DMS53 (cell line): ENCODE results near the gene CRAMP1.
"Not testable (repeated sequence)": the region's sequence is repeated elsewhere in the genome, so short reads cannot be mapped to it uniquely, and the experiment has no call there.

Experiments
- DNase-seq: peaks from one replicate; lab custom pipeline; 2025; lab: John Stamatoyannopoulos, UW

Gene CRAMP1, protein sequence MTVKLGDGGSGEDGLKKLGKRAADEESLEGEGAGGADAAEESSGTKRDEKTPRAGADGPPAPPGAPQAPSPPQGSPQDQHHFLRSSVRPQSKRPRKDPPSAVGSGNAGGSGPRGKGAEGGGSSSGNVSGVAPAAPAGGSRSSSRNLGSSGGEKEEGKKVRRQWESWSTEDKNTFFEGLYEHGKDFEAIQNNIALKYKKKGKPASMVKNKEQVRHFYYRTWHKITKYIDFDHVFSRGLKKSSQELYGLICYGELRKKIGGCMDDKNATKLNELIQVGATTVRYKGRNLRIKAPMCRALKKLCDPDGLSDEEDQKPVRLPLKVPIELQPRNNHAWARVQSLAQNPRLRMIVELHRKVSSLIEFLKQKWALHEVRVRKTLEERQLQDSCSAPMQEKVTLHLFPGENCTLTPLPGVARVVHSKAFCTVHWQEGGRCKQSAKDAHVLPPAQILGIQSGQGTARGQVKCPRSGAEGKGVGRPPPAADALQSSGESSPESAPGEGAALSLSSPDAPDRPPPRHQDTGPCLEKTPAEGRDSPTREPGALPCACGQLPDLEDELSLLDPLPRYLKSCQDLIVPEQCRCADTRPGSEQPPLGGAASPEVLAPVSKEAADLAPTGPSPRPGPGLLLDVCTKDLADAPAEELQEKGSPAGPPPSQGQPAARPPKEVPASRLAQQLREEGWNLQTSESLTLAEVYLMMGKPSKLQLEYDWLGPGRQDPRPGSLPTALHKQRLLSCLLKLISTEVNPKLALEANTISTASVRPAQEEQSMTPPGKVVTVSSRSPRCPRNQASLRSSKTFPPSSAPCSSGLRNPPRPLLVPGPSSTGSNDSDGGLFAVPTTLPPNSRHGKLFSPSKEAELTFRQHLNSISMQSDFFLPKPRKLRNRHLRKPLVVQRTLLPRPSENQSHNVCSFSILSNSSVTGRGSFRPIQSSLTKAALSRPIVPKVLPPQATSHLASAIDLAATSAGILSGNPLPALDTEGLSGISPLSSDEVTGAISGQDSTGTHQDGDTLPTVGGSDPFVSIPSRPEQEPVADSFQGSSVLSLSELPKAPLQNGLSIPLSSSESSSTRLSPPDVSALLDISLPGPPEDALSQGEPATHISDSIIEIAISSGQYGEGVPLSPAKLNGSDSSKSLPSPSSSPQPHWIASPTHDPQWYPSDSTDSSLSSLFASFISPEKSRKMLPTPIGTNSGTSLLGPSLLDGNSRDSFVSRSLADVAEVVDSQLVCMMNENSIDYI (N-terminal part only)

GRCh38 chr16:1612320-1613111 is at the start of gene CRAMP1:
Gene CRAMP1, plus strand, starts transcription at chr16:1612360. Its CDS starts 2,280 bp downstream, at chr16:1614640.
- DNase-seq: peak; percentile 55

- no peak for DNase-seq
These were observed 48.4 kb upstream of the CRAMP1 start for GRCh38 chr16:1563786-1564185.

DNA sequence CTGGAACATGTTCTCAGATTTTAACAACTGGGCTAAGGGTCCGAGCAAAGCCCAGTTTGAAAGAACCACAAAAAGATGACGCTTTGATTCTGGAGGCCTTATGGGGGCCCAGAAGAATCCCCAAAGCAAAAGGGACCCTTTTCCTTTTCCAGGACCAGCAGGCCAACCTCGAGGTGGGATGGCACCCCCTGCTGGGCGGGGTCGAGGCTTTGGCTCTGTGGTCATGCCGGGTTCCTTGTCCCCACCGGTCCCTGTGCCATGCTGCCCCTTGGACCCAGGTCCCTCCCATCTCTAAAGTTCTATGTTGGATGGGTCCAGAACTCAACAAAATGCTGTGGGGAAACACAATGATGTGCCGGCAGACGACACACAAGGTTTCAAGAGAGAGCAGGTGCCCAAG is 47.8 kb upstream of the CRAMP1 start:
- no peak for DNase-seq

- no peak for DNase-seq
These were observed 46.9 kb upstream of the CRAMP1 start for GRCh38 chr16:1565083-1565805.

GRCh38 chr16:1567988-1568387 is 44.2 kb upstream of the CRAMP1 start:
- no peak for DNase-seq

GRCh38 chr16:1571012-1571671 is 41.0 kb upstream of the CRAMP1 start:
- no peak for DNase-seq

- no peak for DNase-seq
These were observed 39.5 kb upstream of the CRAMP1 start for GRCh38 chr16:1572673-1573072.

- no peak for DNase-seq
These were observed 38.9 kb upstream of the CRAMP1 start for GRCh38 chr16:1573301-1573700.

- DNase-seq: no peak
These were observed 36.6 kb upstream of the CRAMP1 start for GRCh38 chr16:1575578-1575977.

DNA sequence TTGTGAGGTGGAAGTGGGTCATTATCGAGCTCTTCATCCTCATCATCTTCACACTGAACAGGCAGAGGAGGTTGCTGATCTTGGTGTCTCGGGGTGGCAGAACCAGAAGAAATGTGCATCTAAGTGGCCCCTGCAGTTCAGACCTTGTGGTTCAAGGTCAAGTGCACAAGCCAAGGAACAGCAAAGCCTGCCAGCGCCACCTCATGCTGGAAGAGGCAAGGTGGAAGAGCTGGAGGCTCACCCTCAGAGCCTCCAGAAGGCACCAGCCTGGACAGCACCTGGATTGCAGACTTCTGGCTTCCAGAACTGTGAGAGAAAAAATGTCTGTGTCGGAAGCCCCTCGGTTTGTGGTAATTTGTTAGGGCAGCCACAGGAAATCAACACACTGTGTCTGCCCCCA is 32.9 kb upstream of the CRAMP1 start:
- no peak for DNase-seq

DNA sequence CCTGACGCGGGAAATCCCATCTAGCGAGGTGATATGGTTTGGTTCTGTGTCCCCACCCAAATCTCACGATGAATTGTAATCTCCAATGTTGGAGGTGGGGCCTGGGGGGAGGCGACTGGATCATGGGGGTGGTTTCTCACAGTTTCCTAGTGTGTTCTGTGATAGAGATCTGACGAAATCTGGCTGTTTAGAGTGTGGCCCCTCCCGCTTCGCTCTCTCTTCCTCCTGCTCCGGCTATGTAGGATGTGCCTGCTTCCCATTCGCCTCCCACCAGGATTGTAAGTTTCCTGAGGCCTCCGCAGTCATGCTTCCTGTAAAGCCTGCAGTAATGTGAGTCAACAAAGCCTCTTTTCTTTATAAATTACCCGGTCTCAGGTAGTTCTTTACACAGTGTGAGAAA is 31.9 kb upstream of the CRAMP1 start:
- no peak for DNase-seq

GRCh38 chr16:1580956-1581355 is 31.2 kb upstream of the CRAMP1 start:
- peak; percentile 28 for DNase-seq

DNA sequence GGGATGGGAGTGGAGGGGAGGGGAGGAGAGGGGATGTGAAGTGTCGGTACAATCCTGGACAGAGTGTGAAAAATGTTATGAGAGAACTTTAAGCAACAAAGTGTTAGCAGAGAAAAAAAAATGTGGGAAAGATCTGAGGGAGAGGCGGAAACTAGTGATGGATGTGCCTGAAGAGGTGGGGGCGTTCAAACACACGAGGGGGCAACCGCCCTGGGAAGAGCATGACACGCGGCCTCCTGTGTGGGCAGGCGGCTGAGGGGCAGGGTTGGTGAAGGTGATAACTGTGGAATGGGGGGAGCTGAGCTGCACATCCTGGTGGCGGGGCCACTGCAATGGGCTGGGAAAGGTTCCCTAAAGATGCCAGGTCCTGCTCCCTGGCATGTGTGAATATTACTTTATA is 30.4 kb upstream of the CRAMP1 start:
- no peak for DNase-seq

DNA sequence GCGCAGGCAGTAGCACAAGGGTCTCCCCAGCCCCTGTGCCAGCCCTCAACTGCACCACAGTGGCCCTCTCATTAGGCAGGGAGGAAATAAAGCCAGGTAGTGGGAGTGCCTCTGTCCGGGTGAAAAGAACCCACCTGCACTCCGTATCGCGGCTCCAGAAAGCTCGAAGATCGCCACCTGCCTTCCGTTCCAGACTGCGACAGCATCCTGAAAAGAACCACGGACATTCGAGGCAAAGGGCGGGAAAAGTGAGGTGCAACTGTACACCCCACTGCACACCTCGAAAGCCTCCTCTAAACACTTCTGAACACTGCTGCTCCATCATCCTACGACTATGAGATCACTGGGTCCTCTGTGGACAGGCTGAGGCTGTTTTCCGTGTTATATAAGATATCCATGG is 29.0 kb upstream of the CRAMP1 start:
- DNase-seq: no peak

DNA sequence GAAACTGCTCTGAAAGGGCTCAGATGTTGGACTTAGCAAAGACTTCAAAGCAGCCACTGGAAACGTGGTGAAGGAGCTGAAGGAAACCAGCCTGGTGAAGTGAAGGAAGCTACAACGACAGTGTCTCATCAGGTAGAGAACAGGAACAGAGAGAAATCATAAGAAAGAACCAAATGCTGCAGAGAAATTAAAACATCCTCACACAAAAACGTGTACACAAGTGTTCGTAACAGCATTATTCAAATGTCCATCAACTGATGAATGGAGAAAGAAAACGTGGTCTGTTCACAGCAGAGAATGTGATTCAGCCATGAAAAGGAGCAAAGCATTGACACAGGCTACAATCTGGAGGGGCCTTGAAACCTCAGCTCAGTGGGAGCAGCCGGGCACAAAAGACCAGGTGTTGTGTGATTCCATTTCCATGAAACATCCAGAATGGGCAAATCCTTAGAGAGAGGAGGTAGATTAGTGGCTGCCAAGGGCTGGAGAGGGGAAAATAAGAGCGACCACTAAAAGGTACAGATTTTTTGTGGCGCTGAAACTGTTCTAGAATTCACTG is 27.2 kb upstream of the CRAMP1 start:
- DNase-seq: no peak

- no peak for DNase-seq
These were observed 21.8 kb upstream of the CRAMP1 start for GRCh38 chr16:1590366-1590765.

DNA sequence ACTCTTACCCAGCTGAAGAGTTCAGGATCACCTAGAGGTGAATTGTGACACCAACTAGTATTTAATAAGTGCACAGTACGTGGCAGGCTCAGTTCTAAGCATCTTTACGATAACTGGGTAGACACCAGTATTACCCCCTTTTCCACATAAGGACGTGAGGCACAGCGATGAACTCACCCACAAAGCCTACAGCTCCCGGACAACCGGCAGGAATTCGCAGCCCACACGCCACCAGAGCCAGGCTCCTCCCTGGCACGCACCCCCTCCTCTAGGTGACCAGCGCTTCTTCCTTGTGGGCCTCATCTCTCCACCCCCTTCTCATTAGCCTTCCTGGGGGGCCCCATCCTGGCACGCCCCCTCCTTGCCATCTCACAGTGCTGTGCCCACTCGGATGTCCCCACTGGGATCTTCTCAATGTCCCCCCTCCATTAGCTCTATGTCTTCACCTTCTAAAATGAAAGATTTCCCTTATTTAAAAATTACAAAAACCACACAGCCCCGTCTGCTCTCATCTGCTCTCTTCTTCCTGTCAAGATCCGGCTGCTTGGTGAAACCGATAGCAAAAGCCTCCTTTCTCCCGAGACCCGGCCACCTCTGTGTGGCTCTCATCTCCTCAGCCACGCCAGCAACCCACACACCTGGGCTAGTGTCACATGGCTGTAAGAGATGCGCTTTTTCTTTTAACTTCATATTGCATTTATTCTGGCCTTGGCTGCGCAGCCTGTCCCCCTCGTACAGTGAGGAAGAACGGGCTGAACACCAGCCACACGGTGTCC is 21.0 kb upstream of the CRAMP1 start:
- DNase-seq: peak; percentile 53

DNA sequence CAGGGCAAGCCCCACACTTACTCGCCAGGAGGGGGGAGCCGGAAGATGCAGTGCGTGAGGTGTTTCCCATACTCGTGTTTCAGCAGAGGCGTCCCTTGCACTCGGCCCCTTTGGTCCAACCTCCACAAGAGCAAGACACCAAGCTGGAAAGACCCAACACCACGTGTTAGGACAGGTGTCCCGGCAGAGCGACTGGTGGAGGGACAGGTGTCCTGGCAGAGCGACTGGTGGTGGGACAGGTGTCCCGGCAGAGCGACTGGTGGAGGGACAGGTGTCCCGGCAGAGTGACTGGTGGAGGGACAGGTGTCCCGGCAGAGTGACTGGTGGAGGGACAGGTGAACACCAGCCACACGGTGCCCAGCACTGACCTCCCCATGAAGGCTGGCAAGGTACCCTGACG is 19.7 kb upstream of the CRAMP1 start:
- DNase-seq: peak; percentile 98

DNA sequence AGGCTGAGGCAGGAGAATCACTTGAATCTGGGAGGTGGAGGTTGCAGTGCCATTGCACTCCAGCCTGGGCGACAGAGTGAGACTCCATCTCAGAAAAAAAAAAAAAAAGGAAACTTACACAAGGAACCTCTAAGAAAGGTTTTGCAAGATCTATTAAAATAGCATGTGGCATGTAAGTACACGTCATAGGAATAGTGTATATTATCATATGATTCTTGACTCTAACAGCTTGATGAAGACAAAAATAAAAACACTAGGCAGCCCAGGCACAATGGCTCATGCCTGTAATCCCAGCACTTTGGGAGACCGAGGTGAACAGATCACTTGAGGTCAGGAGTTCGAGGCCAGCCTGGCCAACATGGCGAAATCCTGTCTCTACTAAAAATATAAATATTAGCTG is 16.6 kb upstream of the CRAMP1 start:
- DNase-seq: not testable (repeated sequence)
